Astrocyte of the cerebellum (primary cell): ENCODE data around the gene MSI2.

ENCODE experiments used
- DNase-seq: peaks from one replicate; pipeline ENCODE4 v3.0.0-alpha.2; 2011; ENCODE audit warnings: low read depth
- H3K4me3 ChIP-seq: 2 replicates; pipeline ENCODE4 v1.5.1; 2011; ENCODE audit warnings: mild to moderate bottlenecking, low read depth, low read length, moderate library complexity
- in situ Hi-C: cut with HindIII; loops from 2 replicates; pipeline ENCODE4 v1.10.0; 2017; ENCODE audit warnings: low sequenced_read_pairs
- TF ChIP-seq, protein P1 (sequence below): IDR thresholded peaks from 2 replicates; pipeline ENCODE4 v1.5.1; 2012; ENCODE audit warnings: low read length, low read depth, moderate library complexity, mild to moderate bottlenecking; ENCODE audit errors: missing control alignments

Gene MSI2

DNA sequence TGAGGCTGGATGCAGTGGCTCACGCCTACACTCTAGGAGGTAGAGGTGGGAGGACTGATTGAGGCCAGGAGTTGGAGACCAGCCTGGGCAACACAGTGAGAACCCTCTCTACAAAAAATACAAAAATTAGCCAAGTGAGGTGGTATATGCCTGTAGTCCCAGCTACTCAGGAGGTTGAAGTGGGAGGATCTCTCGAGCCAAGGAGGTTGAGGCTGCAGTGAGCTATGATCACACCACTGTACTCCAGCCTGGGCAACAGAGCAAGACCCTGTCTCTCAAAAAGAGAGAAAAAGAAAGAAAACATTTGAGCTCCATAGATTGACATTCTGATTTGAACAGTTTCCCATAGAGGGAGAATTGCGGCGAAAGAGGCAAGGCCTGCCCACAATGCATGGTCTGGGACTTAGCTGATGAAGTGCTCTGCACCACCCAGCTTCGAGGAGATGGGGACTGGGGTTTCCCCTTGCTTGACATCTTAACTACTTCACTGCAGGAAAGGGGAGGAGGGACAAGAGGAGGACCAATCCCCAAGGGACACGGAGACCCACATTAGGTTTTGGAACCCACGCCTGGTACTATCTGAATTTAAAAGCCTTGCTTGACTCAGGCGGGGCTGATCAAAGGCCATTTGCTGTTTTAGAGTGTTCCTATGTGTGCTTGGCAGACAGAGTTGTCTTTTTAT is 21.7 kb downstream of the MSI2 start:
- no peak overlapping the region for H3K4me3 ChIP-seq
- TF ChIP-seq, protein P1, sequence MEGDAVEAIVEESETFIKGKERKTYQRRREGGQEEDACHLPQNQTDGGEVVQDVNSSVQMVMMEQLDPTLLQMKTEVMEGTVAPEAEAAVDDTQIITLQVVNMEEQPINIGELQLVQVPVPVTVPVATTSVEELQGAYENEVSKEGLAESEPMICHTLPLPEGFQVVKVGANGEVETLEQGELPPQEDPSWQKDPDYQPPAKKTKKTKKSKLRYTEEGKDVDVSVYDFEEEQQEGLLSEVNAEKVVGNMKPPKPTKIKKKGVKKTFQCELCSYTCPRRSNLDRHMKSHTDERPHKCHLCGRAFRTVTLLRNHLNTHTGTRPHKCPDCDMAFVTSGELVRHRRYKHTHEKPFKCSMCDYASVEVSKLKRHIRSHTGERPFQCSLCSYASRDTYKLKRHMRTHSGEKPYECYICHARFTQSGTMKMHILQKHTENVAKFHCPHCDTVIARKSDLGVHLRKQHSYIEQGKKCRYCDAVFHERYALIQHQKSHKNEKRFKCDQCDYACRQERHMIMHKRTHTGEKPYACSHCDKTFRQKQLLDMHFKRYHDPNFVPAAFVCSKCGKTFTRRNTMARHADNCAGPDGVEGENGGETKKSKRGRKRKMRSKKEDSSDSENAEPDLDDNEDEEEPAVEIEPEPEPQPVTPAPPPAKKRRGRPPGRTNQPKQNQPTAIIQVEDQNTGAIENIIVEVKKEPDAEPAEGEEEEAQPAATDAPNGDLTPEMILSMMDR = no peak
- DNase-seq = no peak
- in situ Hi-C loops = no loop called here

DNA sequence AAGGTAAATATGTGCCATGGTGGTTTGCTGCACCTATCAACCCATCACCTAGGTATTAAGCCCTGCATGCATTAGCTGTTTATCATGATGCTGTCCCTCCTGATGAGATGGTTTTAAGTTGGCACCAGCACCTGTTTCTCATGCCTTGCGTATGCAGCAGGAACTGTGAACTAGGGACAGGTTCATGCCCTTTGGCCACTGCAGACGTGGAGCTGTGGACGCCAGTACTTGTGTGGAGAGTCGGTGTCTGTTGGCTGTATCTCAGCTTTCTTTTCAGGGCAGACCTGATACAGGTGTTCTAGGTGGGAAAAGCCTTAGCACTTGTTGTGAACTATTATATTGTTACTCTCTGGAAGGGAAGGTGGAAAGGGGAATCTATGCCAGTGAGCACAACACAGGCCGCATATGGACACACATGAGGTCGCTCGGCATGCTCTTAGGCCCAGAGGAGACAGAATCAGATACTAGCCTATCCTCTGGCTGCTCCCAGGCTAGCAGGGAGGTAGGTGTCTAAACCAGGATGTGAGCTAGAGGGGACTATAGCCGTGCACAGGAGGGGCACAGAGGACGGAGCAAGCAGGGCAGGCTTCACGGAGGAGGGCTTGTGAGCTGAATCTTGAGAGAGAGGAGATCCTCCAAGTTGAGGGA is 22.5 kb downstream of the MSI2 start:
- DNase-seq = no peak
- no peak overlapping the region for H3K4me3 ChIP-seq
- in situ Hi-C loops = no loop called here
- TF ChIP-seq, protein P1 = no peak

DNA sequence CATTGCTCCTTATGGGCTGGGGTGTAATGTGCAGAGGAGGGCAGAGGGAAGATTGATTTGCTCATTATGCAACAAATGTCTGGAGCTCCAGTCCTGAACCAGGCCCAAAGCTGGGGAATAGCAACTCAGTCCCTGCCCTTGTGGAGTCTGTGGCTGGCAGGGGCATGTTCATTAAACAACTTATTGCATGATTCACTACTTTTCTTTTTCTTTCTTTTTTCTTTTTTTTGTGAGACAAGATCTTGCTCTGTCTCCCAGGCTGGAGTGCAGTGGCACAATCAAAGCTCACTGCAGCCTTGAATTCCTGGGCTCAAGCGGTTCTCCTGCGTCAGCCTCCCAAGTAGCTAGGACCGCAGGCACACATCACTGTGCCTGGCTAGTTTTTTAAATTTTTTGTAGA is 23.1 kb downstream of the MSI2 start:
- no peak for DNase-seq
- no peak overlapping the region for H3K4me3 ChIP-seq
- TF ChIP-seq, protein P1 = no peak
- in situ Hi-C loops = no loop called here

DNA sequence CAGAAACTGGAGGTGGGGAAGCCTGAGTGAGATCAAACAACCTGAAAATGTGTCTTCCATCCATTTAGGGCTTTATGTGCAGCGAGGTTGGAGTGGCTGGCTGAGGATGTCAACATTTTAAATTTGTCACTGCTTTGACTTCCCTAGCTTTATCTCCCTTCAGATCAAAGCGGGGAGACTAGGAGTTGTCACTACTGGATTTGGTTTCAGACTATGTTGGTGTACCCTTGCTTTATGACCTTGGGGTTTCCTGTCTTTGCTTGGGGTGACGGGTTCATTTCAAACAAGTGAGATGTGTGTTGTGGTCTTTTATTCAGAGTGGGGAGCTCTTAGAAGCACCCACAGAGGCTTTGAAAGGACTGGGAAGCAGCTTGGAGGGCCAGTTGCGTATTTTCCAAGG is 25.6 kb downstream of the MSI2 start:
- TF ChIP-seq, protein P1 = no peak
- DNase-seq = no peak
- H3K4me3 ChIP-seq = no peak overlapping the region
- in situ Hi-C loops = no loop called here

DNA sequence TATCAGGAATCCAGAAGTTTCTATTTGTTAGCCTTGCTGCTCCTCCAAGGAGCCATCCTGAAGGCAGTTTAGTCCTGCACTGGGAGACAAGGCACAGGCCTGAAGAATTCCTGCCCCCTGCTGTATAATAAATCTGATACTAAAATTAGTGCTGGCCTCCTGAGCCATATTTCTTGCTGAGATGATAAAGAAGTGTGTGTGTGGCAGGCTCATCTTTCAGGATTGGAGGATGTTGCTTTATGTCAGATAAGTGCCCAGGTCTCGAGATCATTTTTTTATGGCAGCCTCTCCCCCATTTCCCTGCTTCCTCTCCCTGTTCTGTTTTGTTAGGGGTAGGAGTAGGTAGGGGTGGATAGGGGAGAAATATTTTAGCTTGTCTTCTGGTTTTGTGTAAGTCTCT is 26.0 kb downstream of the MSI2 start:
- in situ Hi-C loops = no loop called here
- DNase-seq = no peak
- TF ChIP-seq, protein P1 = no peak
- H3K4me3 ChIP-seq = no peak overlapping the region

DNA sequence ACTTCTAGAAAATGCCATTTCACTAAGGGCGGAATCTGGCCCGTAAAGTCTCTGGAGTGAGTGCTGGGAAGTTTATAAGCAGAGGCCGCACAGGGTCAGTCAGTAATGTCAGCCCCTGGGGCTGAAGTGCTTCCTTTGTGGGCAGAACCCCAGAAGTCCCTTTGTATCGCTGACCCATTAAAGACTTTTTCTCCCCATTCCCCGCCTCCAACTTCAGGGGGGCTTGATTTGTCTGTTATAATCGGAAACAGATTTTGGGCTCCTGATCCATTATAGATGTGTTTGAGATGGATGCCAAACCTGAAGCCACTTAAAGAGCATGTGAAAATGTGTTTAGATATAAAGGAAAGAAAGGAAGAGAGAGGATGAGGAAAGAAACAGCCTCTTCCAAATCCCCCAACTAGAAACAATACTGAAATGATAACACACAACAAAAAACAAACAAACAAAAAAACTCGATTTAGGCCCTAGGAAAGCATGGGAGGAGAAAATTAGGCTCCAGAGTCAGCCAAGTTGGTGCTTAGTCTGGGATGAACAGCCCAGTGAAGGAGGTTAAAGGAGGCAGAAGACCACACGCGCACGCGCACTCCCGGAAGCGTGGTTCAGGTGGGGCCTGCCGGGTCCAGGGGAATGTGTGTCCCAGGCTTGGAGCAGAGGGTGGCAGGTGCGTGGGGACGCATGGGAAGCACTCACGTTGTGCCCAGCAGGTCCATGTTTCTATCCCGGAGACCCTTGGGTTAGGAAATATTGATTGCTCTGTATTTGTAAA is 27.1 kb downstream of the MSI2 start:
- DNase-seq = no peak
- TF ChIP-seq, protein P1 = no peak
- in situ Hi-C loops = no loop called here
- no peak overlapping the region for H3K4me3 ChIP-seq
